Left hindlimb (tissue), 1 donor: ENCODE measurements around the gene SUPT4H1.

Source experiments
- DNase-seq: peaks from one replicate; pipeline ENCODE4 v3.0.0-alpha.2; 2018

The SUPT4H1 gene

DNA sequence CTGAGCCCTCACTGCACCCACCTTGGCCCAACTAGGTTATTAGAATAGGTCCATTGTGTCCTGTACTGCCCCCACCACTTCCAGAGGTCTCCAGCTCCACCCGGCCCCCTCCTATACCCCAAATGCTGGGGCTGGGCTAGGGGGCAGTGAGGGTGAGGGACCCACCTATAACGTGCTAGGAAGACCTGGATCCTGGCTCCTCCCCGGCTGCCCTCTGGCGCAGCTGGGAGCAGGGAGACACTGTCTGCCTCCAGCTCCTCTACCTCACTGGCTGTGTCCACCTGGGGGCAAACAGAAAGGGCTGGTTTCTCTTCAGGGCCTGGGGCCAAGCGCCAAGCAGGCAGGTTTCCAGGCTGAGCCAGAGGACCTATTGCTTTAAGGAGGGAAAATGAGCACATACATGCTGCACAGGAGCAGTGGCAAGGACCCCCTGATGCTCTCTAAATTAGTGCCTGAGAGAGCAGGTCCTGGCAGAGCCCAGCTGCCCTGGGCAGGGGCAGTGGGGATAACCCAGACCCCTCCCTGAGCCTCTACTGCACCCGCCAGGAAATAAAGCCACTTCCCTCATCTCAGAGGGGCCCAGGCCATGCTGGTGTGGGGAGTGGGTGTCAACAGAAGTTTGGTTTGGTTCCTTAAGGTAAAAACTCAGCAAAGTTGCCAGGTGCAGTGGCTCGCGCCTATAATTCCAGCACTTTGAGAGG lies 35.6 kb downstream of the SUPT4H1 start:
- no peak for DNase-seq

DNA sequence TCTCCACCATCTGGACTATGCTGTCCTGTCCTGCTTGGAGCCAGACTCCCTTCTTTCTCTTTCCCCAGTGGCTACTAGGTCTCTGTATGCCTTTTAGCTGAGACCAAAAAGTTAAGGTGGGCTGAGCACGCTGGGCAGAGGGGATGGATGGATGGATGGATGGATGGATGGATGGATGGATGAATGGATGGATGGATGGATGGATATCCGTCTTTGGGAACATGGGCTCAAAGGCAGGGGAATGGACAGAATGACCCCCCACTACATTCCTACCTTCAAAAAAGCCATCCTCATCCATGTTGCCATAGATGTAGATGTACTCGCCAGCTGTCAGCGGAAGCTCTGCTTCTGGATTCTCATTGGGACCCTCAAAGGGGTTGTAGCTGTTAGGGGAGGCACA lies 36.3 kb downstream of the SUPT4H1 start:
- DNase-seq: no peak

DNA sequence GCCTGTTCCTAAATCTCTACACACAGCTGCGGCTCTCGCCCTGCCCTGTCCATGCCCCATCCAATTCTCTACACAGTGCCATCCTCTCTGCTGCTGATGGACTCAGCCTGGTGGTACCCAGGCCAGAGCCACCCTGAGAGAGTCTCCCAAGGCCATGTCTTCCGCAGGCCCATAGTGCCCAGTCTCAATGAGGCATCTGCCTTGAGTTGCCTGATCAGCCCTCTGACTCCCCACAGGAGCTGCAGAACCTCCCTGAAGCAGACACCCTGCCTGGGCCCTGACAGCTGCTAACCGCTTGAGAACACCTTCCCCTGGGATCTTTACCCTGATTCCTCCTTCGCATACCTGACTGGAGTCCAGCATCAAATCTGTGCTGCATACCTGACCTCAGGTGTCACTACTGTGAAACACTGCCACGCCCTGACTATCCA lies 36.7 kb downstream of the SUPT4H1 start:
- no peak for DNase-seq

DNA sequence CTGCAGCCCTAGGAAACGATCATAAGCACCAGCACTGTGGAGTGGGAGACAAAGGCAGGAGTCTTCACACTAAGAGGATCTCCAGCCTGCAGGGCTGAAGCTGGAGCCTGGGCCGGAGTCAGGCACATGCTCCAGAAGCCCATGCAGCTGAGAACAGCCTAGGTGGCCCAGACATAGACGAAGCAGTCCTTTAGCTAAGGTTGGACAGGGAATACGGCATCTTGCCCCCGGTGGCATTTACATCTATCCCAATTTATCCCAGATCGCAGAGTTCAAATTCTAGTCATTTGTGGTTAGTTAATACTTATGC lies 37.3 kb downstream of the SUPT4H1 start:
- no peak for DNase-seq

GRCh38 chr17:58313815-58314705 lies 37.9 kb downstream of the SUPT4H1 start:
- no peak for DNase-seq

GRCh38 chr17:58312829-58313228 lies 39.2 kb downstream of the SUPT4H1 start:
- DNase-seq: no peak

- no peak for DNase-seq
These were observed 39.9 kb downstream of the SUPT4H1 start for GRCh38 chr17:58312021-58312630.

GRCh38 chr17:58311429-58311894 lies 40.5 kb downstream of the SUPT4H1 start:
- no peak for DNase-seq

DNA sequence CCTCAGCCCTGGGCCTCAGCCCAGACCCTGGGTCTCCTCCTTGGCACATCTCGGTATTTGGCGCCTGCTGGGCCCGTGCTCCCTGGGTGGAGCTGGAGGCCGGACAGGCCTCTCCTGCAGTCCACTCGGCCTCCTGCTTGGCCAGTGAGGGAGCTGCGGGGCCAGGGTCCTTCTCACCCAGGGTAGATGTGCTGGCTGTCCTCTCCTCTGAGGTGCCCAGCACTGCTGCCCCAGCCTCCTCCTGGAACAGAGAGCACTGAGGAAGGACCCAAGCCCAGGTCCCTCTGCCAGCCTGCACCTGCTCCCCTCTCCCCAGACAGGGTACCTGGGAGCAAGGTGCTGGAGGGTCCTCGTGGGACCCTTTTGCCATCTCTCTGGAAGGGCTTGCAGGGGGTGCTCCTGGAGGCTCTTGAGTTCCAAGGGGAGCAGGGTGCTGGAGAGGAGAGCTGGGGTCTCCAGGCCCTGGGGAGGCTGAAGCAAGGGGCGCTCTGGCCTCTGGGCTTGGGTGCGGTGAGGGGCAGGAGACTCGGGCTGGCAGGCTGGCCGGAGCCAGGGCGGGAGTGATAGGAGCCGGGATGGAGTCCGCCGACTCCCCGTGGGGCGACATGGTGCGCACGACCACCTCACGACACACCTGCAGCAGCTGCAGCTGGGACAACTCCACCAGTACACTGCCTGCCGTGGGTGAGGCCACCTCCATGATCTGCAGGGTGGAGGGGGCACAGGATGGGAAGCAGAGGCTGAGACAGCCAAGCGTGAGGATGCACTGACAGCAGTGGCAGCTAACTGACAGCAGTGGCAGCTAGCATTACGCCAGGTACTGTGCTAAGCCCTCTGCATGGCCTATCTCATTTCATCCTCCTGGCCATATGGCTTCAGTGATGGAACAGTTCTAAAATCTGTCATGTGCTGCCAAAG lies 41.2 kb downstream of the SUPT4H1 start:
- DNase-seq: no peak

DNA sequence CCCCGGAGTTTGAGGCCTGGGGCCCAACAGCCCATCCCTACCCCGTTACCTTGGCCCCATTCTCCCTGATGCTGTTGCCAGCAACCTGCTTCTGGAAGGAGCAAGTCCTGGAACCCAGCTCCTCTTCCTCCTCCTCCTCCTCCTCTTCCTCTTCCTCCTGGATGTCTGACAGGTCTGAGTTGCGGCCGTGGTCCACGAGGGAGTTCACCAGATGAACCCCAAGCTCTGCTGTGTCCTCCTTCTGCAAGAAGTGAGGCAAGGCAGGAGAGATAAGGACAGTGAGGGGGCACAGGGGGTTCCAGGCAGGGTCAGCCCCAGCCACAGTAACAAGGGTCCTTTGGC lies 42.1 kb downstream of the SUPT4H1 start:
- no peak for DNase-seq

DNA sequence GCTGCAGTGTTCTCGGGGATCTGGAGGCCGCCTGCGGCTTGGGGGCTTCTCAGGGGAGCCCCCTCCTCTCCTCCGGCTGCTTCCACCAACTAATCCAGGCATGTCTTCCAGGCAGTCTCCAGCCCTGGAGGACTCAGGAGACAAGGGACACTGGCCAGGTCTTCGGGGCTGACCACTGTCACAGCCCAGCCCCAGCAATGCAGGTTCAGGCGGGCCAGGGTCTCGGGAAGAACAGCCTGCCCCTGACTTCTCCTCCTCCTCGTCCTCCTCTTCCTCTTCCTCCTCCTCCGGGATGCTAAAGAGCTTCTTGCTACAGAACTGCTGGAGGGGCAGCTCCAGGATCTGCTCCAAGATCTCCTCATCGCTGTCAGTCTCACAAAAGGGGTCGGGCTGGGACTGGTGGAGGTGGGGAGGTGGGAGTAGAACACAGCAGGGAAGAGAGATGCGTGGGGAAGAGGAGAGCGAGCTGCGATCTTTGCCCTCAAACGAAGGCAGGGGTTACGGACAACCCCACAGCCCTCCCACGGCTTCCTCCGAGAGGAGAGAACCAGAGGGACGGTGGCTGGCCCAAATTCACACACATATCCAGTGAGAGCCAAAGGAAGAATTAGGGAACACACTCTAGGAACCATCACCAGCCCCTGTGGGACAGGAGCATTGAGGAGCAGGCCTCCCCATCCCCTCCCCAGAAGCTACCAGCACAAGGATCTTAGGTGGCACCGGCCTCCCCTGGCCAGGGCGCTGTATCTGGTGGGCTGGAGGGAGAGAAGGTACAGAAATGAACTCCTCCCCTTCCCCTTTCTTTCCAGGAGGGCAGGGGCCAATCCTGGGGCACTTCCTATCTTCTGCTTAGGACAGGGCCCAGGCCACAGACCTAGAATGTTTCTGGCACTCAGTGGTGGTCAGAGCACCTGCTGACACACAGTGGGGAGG lies 42.8 kb downstream of the SUPT4H1 start:
- DNase-seq: no peak

DNA sequence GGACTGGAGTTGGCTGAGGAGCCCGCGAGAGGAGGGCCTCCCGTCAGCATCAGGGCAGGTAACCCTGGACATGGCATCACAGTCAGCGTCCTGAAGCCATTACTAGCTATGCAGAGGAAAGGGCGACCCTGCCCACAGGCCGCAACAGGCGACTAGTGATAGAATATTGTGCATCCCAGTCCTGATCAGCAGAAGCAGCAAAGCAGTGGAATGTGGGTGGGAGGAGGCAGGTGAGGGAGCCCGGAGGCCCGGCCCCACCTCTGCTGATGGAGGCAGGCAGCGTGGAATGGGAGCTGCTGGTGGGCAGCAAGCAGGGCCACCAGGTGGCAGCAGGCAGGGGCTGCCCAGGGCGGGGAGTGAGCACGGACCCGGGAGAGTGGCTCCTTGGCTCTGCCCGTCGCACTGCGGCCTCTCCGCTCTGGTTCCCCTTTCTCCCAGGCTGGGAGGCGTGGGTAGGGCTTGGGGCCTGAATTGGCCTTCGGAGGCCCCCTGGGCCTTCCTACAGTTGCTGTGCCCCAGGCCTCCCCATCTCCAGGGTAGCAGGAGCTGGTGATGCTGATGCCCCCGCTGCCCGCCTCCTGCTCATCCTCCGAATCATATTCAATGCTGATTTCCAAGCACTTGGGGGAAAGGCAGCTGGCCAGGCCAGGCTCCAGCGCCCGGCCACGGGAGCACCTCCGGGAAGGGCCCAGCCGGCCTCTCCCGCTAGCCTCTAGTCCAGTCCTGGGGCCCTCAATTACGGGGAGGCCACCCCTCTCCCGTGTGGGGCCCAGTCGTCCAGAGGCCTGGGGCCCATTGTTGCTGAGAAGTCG lies 43.6 kb downstream of the SUPT4H1 start:
- DNase-seq: no peak

- DNase-seq: no peak
These were observed 44.4 kb downstream of the SUPT4H1 start for GRCh38 chr17:58307468-58308172.

DNA sequence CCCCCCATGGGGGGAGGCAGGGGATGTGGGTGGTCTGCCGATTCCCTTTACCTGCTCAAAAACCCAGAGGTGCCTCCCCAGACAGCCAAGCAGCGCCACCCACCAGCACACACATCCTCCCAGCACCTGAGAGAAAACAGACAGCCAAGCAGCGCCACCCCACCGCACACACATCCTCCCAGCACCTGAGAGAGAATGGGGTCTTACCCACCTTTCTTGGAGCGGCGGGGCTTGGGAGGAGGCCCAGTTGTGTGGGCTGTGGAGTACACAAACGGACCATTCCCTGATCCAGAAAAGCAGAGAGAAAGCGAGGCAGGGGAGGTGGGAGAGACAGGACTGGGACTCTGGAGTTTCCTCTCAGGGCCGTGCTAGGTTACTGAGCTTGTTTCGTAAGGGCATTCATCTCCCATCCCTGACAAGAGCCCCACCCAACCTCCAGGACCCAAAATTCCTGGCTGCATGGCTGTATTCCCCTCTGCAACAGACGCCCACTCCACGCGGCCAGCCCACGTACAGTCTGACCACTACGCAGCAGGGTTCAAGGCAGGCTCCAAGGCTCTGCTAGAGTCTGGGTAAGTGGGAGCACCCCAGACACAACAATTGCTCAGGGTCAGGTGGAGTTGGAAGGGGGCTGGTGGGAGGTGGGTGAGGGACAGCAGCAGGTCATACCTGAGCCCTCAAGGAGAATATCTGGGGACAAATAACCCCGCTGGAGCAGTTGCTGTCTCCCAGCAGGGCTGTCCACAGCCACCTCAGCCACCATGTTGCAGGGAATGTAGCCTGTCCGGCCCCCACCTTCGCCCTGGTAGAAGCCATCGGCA lies 45.7 kb downstream of the SUPT4H1 start:
- DNase-seq: no peak

GRCh38 chr17:58305626-58306025 lies 46.4 kb downstream of the SUPT4H1 start:
- no peak for DNase-seq

DNA sequence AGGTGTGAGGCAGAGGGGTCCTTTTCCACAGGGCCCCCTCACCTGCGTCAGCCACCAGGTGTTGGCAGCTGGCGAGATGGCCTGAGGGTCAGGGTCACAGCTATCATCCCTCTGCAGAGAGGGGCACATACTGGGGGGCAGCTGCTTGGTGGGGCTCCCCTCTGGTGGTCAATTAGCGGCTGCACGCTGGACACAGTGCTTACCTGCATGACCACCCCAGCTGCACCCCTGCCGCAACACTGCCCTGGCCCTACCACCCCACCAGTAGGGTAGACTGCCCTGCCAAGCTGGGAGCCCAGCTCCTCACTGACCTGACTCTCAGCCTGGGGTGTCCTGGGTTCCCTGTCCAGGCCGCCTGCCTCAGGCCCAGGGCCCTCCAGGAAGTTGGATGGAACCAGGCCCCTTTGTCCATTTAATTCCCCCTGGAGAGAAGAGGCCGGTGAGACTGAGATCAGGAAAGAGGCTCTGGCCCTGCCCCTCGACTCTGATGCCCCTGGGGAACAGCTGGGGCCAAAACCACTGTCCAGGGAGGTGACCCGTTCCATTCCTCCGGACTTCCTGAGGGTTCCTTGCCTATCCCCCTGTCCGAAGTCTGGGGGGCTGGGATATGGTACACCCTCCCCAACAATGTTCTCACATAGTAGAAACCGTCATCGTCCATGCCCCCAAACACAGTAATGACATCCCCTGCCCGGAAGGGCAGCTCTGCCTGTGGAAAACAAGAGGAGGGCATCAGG lies 47.1 kb downstream of the SUPT4H1 start:
- no peak for DNase-seq

DNA sequence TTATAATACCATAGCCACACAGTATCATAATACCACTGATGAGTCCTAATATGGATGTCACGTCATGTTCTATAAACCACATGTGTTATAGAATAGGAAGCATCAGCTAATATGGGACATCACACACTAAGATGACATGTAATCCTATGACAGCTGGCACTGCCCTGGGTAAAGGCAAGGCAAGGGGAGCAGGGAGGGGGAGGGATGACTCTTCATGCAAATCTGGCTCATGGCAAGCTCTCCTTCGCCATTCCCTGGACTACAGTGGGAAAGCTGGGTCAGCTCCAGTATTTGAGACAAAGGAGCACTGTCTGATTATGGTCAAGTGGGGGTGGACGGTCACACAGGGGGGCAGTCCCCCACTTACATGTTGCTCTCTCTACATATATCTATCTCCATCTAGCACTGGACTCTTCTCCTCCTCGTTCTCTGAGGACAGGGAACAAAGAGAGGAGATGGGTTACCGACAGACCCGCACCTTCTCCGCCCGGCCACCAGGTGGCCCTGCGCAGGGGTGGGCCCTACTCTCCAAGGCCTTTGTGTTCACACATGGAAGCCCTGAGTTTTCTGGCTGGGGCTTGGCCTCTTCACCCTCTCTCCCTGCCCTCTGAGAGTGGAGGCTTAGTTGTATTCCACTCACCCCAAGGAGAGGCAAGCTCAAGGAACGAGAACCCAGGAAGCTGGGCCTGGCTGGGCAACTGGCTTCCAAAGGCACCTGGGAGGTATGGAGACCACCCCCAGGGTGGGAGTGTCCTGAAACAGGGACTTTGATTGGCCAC lies 47.8 kb downstream of the SUPT4H1 start:
- no peak for DNase-seq
